B cell (primary cell): ENCODE data around the gene CAP1.

Source experiments
- CTCF ChIP-seq: fragments of 200-600 bp; IDR thresholded peaks from one replicate; pipeline ENCODE4 v1.8.0; 2022; ENCODE audit warnings: antibody characterized with exemption, mild to moderate bottlenecking
- EZH2 ChIP-seq: IDR thresholded peaks from 2 replicates; pipeline ENCODE4 v1.6.1; 2012; ENCODE audit warnings: borderline replicate concordance, low read depth, mild to moderate bottlenecking, moderate library complexity, low read length; ENCODE audit not compliant: insufficient read depth, poor library complexity, severe bottlenecking

DNA sequence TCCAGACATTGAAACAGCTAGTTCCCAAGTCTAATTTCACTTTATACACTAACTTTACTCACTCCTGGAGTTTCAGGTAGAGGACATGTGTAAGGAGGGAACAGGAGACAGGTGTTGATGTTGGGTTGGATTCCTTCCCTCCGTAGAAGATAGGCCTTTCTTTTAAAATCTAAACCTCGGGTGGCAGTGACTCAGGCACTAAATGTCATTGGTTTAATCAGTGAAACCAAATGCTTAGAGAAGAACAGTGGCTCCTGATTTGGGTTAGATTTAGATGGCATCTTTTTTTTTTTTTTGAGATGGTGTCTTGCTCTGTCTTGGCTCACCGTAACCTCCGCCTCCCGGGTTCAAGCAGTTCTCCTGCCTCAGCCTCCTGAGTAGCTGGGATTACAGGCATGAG is 7.2 kb downstream of the CAP1 start:
- TF ChIP-seq CTCF (no peak), EZH2 (no peak)
